GM12873 (cell line): ENCODE measurements around the gene CCL4.

Source experiments
- CTCF ChIP-seq: IDR thresholded peaks from 2 replicates; pipeline ENCODE4 v1.5.1; 2012; ENCODE audit warnings: low read depth, mild to moderate bottlenecking, moderate library complexity, low read length, control low read depth; ENCODE audit not compliant: insufficient read depth; ENCODE audit errors: missing control alignments

CCL4 gene

DNA sequence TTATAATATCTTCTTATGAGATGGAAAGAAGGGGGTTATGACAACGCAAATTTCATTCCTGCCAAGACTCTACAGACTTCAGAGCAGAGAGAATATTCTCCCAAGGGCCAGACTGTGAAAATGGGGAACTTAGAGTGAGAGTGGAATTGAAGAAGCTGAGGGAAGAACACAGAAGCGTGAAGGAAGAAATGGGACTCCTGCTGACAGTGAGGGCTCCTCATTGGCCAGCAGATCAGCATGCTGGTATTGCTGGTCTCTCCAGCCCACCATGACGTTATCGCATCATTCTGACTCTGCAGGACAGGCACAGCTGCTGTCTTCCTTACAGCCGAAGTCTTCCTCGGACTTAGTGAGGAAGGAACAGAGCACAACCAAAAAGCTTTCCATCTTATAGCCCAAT is 24.3 kb downstream of the CCL4 start:
- TF ChIP-seq CTCF: no peak

DNA sequence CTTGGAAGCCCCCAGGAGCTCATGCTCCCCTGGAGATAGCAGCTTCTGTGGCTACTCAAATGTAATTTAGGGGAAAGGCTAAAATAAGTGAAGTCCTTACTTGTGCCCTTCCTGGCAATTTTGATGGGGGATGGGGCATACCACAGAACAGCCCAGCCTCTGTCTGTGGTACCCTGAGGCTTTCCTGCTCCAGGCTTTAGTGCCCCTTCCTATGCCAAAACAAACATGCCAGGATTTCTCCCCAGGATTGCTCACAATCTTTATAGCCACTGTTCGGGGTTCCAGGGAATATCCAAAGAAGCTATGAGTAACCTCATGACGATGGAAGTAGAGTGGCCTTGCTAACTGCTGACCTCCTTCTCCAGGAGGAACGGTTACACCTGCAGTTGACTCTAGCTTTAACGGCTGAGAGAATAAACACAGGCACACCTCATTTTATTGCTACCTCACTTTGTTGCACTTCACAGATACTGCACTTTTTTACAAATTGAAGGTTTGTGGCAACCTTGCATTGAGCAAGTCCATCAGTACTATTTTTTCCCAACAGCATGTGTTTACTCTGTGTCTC is 24.9 kb downstream of the CCL4 start:
- TF ChIP-seq CTCF: no peak

- no peak for TF ChIP-seq CTCF
Measured at GRCh38 chr17:36129616-36130015, 26.0 kb downstream of the CCL4 start.

GRCh38 chr17:36130346-36130745 is 26.7 kb downstream of the CCL4 start:
- TF ChIP-seq CTCF: no peak

DNA sequence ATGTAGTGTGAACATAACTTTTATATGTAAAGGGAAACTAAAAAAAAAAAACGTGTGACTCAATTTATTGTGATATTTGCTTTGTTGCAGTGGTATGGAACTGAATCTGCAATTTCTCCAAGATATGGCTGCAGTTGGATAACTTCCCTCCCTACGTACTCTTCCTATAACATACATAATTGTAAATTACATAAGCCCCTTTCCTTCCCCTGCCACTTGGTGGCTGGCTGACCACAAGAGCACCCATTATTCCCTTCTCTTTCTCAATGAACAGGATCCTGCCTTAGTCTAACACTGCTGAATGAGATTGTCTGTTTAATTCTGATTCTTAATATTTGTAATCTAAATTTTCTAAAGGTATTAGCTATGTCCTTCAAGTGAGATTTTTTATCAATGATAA is 27.8 kb downstream of the CCL4 start:
- TF ChIP-seq CTCF: no peak

DNA sequence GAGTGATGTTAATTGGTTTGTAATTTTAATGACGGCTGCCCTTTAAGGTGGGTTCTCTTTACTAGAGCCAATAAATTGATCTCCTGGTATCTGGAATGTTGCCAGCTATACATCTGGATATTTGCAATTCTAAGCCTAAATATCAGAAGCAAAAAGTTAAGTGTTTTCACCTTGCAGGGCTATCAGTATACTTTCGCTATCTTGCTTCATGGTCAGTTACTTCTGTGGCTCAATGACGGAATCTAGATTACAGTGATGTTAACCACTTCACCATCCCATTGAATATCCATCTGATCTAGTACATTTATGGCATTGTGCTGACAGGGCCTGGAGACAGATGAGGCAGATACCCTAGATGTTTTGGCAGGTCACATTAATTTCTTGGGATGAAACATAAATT is 28.3 kb downstream of the CCL4 start:
- no peak for TF ChIP-seq CTCF

- no peak for TF ChIP-seq CTCF
Measured at GRCh38 chr17:36132421-36132831, 28.8 kb downstream of the CCL4 start.

DNA sequence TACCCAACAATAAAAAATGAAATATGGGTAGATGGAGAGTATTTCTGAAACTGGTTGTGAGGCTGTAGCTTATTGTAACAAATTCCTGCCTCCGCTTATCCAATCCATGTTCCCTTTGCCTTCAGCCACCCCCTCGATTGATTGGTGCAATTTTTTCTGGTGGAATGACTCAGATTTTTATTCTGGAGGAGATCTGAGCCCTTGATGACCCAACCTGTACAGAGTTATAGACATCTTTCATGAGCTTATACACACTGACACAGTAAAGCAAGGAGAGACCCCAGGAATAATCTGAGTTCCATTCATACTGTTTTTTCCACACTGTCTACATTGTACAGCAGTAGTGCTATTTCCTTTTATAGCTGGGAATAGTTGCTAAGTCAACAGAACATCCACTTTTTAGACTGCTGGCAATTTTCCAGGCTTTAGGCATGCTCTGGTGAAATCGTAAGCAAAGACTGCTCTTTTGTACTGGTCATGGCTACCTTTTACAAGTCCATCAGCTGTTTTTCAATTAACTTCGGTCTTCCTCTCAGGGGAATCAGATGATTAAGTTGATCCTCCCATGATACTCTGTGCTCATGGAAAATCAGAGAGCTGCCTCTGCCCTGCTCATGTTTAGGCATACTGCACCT is 30.1 kb downstream of the CCL4 start:
- no peak for TF ChIP-seq CTCF
